HepG2 (cell line): ENCODE results near the gene LIPA. TPM values are rescaled to one million over a fixed set of nuclear protein-coding genes. Genes with fewer than 3 reads are reported as not detected.

ENCODE experiments used
- ATAC-seq: fragments of 200-7000 bp; cut with Tn5 transposase; 3 replicates; pipeline ENCODE4 v1.9.1; 2020; ENCODE audit warnings: mild to moderate bottlenecking, moderate library complexity
- BruUV-seq: library from RNA; stranded (reverse); fragments of 400-500 nt; replicated peaks from 2 replicates; lab custom pipeline; 2021; lab: Mats Ljungman, UMichigan
- CTCF ChIA-PET: fragments of 300-600 bp; formaldehyde crosslinking; extraction: SDS; loops from one replicate; lab custom pipeline; 2021; ENCODE audit warnings: low total read pairs, inconsistent platforms, low intra/inter-chr PET ratio; lab: Yijun Ruan, JAX
- POLR2A ChIA-PET: fragments of 350-600 bp; sonication (Branson Sonifier 250); formaldehyde crosslinking; loops from one replicate; lab custom pipeline; 2020; ENCODE audit warnings: antibody characterized with exemption, inconsistent platforms; lab: Yijun Ruan, JAX
- DNase-seq: peaks from one replicate; pipeline ENCODE4 v3.0.0-alpha.2; 2015; ENCODE audit warnings: low spot score
- FAIRE-seq: peaks from 3 replicates; lab custom pipeline; 2011; peaks lifted over from hg19 to GRCh38; lab: Jason Lieb, UNC
- H2AFZ ChIP-seq: one replicate; pipeline ENCODE4 v1.6.1; 2011; ENCODE audit warnings: low read length, inconsistent platforms
- H3K27ac ChIP-seq: fragments of 300-600 bp; 3 replicates; pipeline ENCODE4 v1.8.0; 2011; ENCODE audit warnings: mixed run types, mild to moderate bottlenecking, mixed read lengths, low read length, inconsistent platforms; ENCODE audit not compliant: insufficient read depth; ENCODE audit errors: extremely low read length
- H3K27me3 ChIP-seq, 2 experiments: fragments of 200-600 bp in 1 of 2; 2 replicates in 1 of 2; 3 replicates in 1 of 2; pipeline versions ENCODE4 v1.6.0 to v1.8.0; 2011; ENCODE audit warnings: low read length in 2 of 2, mild to moderate bottlenecking in 2 of 2, moderate library complexity in 2 of 2, inconsistent platforms in 1 of 2; ENCODE audit not compliant: insufficient read depth in 2 of 2, control insufficient read depth in 1 of 2
- H3K36me3 ChIP-seq, 2 experiments: fragments of 200-600 bp in 1 of 2; replicated peaks in 1 of 2; 2 replicates in 1 of 2; 3 replicates in 1 of 2; pipeline versions ENCODE4 v1.5.1 to v1.8.0; 2011; ENCODE audit warnings: low read length in 2 of 2, inconsistent platforms in 1 of 2; ENCODE audit not compliant: insufficient read depth in 2 of 2, control insufficient read depth in 1 of 2
- H3K4me1 ChIP-seq: 2 replicates; pipeline ENCODE4 v1.5.1; 2012; ENCODE audit warnings: low read length, inconsistent platforms; ENCODE audit not compliant: insufficient read depth
- H3K4me2 ChIP-seq: 2 replicates; pipeline ENCODE4 v1.6.0; 2011; ENCODE audit warnings: low read depth, low read length, inconsistent platforms
- H3K4me3 ChIP-seq, 3 experiments: fragments of 200-600 bp in 1 of 3; sonication (generic), shearing (Covaris generic) in 1 of 3; replicated peaks in 1 of 3; 2 replicates each; pipeline ENCODE4 v1.5.1; 2011 to 2016; ENCODE audit warnings: low read length in 3 of 3, inconsistent platforms in 2 of 3, low read depth in 2 of 3, mild to moderate bottlenecking in 2 of 3, control low read depth in 1 of 3, mixed read lengths in 1 of 3; ENCODE audit not compliant: insufficient read depth in 1 of 3
- H3K79me2 ChIP-seq: one replicate; pipeline ENCODE4 v1.6.1; 2011; ENCODE audit warnings: low read length, inconsistent platforms; ENCODE audit not compliant: insufficient read depth
- H3K9ac ChIP-seq: 2 replicates; pipeline ENCODE4 v1.6.0; 2011; ENCODE audit warnings: mild to moderate bottlenecking, low read depth, low read length, inconsistent platforms; ENCODE audit not compliant: insufficient read depth
- H3K9me3 ChIP-seq: 2 replicates; pipeline ENCODE4 v1.5.1; 2012; ENCODE audit warnings: mild to moderate bottlenecking, low read length
- H4K20me1 ChIP-seq: 2 replicates; pipeline ENCODE4 v1.6.0; 2011; ENCODE audit warnings: inconsistent platforms, mild to moderate bottlenecking, low read length, moderate library complexity; ENCODE audit not compliant: insufficient read depth
- MXD3 ChIP-seq: IDR thresholded peaks from 2 replicates; pipeline ENCODE4 v1.6.1; 2016; ENCODE audit warnings: mild to moderate bottlenecking, missing biosample characterization, missing genetic modification reagents
- TARDBP ChIP-seq: sonication (generic); formaldehyde crosslinking; IDR thresholded peaks from 2 replicates; pipeline ENCODE4 v1.8.0; 2022; ENCODE audit warnings: mild to moderate bottlenecking, missing genetic modification reagents
- ZFP1 ChIP-seq: IDR thresholded peaks from 2 replicates; pipeline ENCODE4 v1.6.1; 2016
- ZFP36 ChIP-seq: fragments of 150-350 bp; IDR thresholded peaks from 2 replicates; pipeline ENCODE4 v1.6.1; 2018; ENCODE audit warnings: borderline replicate concordance, low read length, low read depth; ENCODE audit not compliant: partially characterized antibody
- ZFP37 ChIP-seq: sonication (generic); formaldehyde crosslinking; IDR thresholded peaks from 2 replicates; pipeline ENCODE4 v1.4.0; 2020; ENCODE audit warnings: missing genetic modification reagents, borderline replicate concordance
- WGBS: methylation state at CpG from one replicate; pipeline ENCODE4 v1.1.6; 2017; ENCODE audit warnings: low lambda C conversion rate; 5-methylcytosine and 5-hydroxymethylcytosine counted together
- in situ Hi-C: cut with HindIII; loops from 2 replicates; pipeline ENCODE4 v1.10.0; 2017; ENCODE audit warnings: low pct_unique_long_range_greater_than_20kb; ENCODE audit not compliant: extremely low pct_ligation_motif_present
- intact Hi-C: fragments of 100-400 bp; cut with micrococcal nuclease; formaldehyde crosslinking; loops from one replicate; pipeline ENCODE4 v1.10.0; 2022; ENCODE audit not compliant: unreplicated experiment
- polyA plus RNA-seq, 8 experiments: library from polyadenylated mRNA; depleted of rRNA in 3 of 8; stranded (reverse) in 7 of 8; unstranded in 1 of 8; fragments of >200 nt; fragmentation: Illumina TruSeq in 4 of 8; extraction: Trizol in 4 of 8; gene quantifications; 2 replicates each; pipeline versions ENCODE4 v1.2.1 to v1.2.3, GENCODE V29; 2011 to 2016; ENCODE audit warnings: low read depth in 4 of 8, missing spikeins in 1 of 8, mixed read lengths in 1 of 8; ENCODE audit not compliant: insufficient read depth in 1 of 8
- total RNA-seq, 5 experiments: library from RNA; depleted of rRNA; stranded (reverse); fragments of >200 nt; fragmentation: Illumina TruSeq; extraction: Trizol; gene quantifications; 2 replicates each; pipeline ENCODE4 v1.2.3, GENCODE V29; 2016; ENCODE audit warnings: low read depth in 1 of 5
- TF ChIP-seq, protein P1 (sequence below): sonication (generic); formaldehyde crosslinking; IDR thresholded peaks from 2 replicates; pipeline ENCODE4 v1.4.0; 2020; ENCODE audit warnings: missing genetic modification reagents, borderline replicate concordance

LIPA gene
- total and polyA plus RNA-seq, 2 of the 13 experiments (the other 11 are each of a cell fraction or from before 2014, with no cell fraction given) = 57.1 to 79.5 TPM

- peaks cover 15 to 56% of the 10 kb centered on the region in 2 experiments for H3K27me3 ChIP-seq
- 1% methylated on average over 6 of the region's 6 CpGs for WGBS
- no peak overlapping the region for H3K4me2 ChIP-seq
- CTCF ChIA-PET = no interaction called here
- no peaks in the 10 kb centered on the region for H3K79me2 ChIP-seq
- POLR2A ChIA-PET = no interaction called here
- peaks cover 22% of the 10 kb centered on the region for H3K4me1 ChIP-seq
- H3K27ac ChIP-seq = no peak overlapping the region
- H4K20me1 ChIP-seq = no peaks in the 10 kb centered on the region
- intact Hi-C loops (no loop called here), in situ Hi-C loops (loop anchor here (5.0 to 25.0 kb wide), 3 partner anchors 172 to 367 kb away; no protein-coding TSS in a partner anchor)
- no TSS peak for BruUV-seq
- H2AFZ ChIP-seq = no peak overlapping the region
- ATAC-seq = no peak
- no peak overlapping the region for H3K9ac ChIP-seq
- no peak for TF ChIP-seq MXD3
- no peak for TF ChIP-seq TARDBP (CRISPR knock-in tag)
- no peak for TF ChIP-seq ZFP37 (CRISPR knock-in tag)
- TF ChIP-seq, protein P1, sequence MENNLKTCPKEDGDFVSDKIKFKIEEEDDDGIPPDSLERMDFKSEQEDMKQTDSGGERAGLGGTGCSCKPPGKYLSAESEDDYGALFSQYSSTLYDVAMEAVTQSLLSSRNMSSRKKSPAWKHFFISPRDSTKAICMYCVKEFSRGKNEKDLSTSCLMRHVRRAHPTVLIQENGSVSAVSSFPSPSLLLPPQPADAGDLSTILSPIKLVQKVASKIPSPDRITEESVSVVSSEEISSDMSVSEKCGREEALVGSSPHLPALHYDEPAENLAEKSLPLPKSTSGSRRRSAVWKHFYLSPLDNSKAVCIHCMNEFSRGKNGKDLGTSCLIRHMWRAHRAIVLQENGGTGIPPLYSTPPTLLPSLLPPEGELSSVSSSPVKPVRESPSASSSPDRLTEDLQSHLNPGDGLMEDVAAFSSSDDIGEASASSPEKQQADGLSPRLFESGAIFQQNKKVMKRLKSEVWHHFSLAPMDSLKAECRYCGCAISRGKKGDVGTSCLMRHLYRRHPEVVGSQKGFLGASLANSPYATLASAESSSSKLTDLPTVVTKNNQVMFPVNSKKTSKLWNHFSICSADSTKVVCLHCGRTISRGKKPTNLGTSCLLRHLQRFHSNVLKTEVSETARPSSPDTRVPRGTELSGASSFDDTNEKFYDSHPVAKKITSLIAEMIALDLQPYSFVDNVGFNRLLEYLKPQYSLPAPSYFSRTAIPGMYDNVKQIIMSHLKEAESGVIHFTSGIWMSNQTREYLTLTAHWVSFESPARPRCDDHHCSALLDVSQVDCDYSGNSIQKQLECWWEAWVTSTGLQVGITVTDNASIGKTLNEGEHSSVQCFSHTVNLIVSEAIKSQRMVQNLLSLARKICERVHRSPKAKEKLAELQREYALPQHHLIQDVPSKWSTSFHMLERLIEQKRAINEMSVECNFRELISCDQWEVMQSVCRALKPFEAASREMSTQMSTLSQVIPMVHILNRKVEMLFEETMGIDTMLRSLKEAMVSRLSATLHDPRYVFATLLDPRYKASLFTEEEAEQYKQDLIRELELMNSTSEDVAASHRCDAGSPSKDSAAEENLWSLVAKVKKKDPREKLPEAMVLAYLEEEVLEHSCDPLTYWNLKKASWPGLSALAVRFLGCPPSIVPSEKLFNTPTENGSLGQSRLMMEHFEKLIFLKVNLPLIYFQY = no peak
- no peak for TF ChIP-seq ZFP1
- no peak for TF ChIP-seq ZFP36
- no peak for DNase-seq
- H3K4me3 ChIP-seq = no peak overlapping the region
- no peaks in the 10 kb centered on the region for H3K9me3 ChIP-seq
- no peaks in the 10 kb centered on the region for H3K36me3 ChIP-seq
- no peak for FAIRE-seq
These were observed 46.9 kb downstream of the LIPA start for GRCh38 chr10:89204621-89205185.
